ENCODE measurements around the gene ZNF423.

Gene ZNF423

DNA sequence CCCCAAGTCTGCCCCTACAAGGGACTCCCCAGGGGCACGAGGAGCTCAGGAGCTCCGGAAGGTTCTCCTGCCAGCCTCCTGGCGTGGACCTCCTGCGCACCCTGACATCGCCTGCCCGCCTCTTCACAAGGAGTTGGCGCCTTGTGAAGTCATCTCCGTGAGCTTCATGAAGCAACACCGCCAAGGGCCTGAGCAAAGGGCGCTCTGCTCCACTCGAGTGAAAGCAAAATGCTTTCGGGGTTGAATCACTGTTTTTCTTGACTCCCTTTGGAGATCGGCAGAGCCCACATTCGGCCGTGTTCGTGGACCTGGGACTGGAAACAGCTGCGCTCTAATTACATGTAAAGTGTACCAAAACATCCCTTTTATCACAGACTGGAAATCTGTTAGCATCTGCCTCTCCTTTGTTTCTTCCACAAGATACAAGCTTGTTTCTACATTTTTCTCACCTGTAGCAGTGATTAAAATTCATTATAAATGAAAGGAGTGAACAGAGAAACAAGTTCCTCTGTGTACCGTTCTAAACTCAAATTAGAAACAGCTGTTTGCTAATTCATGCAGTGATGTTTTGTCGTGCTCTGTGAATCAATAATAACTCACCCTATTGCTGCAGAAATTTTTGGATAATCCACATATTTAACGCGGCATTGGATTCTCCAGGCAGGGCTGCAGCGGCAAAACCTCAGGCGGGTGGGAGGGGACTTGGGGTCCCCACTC is 203.3 kb downstream of the ZNF423 start:
- H3K27me3 ChIP-seq (ENCODE audit: control insufficient read depth, low read length), result no peaks in the 10 kb centered on the region
- H3F3A ChIP-seq (ENCODE audit: control insufficient read depth, insufficient read depth), result no peaks in the 10 kb centered on the region
- H3K4me2 ChIP-seq (ENCODE audit: low read length), result no peak overlapping the region
- no peak overlapping the region for H3K27ac ChIP-seq (ENCODE audit: low read depth, low read length)
- H3K36me3 ChIP-seq (ENCODE audit: control insufficient read depth, low read length), result no peaks in the 10 kb centered on the region
- H3K4me3 ChIP-seq (ENCODE audit: low read length), result no peak overlapping the region
- H3K9me2 ChIP-seq (replicated peaks; ENCODE audit: control insufficient read depth, low read length), result no peaks in the 10 kb centered on the region
- TF ChIP-seq, protein P1, sequence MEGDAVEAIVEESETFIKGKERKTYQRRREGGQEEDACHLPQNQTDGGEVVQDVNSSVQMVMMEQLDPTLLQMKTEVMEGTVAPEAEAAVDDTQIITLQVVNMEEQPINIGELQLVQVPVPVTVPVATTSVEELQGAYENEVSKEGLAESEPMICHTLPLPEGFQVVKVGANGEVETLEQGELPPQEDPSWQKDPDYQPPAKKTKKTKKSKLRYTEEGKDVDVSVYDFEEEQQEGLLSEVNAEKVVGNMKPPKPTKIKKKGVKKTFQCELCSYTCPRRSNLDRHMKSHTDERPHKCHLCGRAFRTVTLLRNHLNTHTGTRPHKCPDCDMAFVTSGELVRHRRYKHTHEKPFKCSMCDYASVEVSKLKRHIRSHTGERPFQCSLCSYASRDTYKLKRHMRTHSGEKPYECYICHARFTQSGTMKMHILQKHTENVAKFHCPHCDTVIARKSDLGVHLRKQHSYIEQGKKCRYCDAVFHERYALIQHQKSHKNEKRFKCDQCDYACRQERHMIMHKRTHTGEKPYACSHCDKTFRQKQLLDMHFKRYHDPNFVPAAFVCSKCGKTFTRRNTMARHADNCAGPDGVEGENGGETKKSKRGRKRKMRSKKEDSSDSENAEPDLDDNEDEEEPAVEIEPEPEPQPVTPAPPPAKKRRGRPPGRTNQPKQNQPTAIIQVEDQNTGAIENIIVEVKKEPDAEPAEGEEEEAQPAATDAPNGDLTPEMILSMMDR (IDR thresholded peaks at IDR 0.05; ENCODE audit: low read depth, low read length, poor library complexity, severe bottlenecking), result no peak
- TF ChIP-seq EZH2phosphoT487 (IDR thresholded peaks at IDR 0.05; ENCODE audit: borderline replicate concordance, low read length), result no peak
- H3K79me2 ChIP-seq (ENCODE audit: control insufficient read depth, low read length), result no peaks in the 10 kb centered on the region
- no peaks in the 10 kb centered on the region for H3K4me1 ChIP-seq (ENCODE audit: control insufficient read depth, low read length)
- no peaks in the 10 kb centered on the region for H4K20me1 ChIP-seq (ENCODE audit: control insufficient read depth, insufficient read depth, low read depth, low read length)
- peaks cover 5% of the 10 kb centered on the region; the same call in 1 of the 2 replicates for H3K9me3 ChIP-seq (ENCODE audit: control insufficient read depth, insufficient read depth, low read length)

- Histone ChIP-seq H3K4me3 (ENCODE audit: low read length) (no peak overlapping the region), H3K27me3 (ENCODE audit: control insufficient read depth, low read length) (no peaks in the 10 kb centered on the region), H3K4me1 (ENCODE audit: control insufficient read depth, low read length) (no peaks in the 10 kb centered on the region), H3K79me2 (ENCODE audit: control insufficient read depth, low read length) (no peaks in the 10 kb centered on the region), H3K36me3 (ENCODE audit: control insufficient read depth, low read length) (no peaks in the 10 kb centered on the region), H3K4me2 (ENCODE audit: low read length) (no peak overlapping the region), H3K9me2 (replicated peaks; ENCODE audit: control insufficient read depth, low read length) (no peaks in the 10 kb centered on the region), H3K27ac (ENCODE audit: low read depth, low read length) (no peak overlapping the region), H3K9me3 (ENCODE audit: control insufficient read depth, insufficient read depth, low read length) (peaks cover 11% of the 10 kb centered on the region; the same call in 1 of the 2 replicates), H4K20me1 (ENCODE audit: control insufficient read depth, insufficient read depth, low read depth, low read length) (no peaks in the 10 kb centered on the region), H3F3A (ENCODE audit: control insufficient read depth, insufficient read depth) (no peaks in the 10 kb centered on the region)
- no peak for TF ChIP-seq EZH2phosphoT487 (IDR thresholded peaks at IDR 0.05; ENCODE audit: borderline replicate concordance, low read length)
- TF ChIP-seq, protein P1 (IDR thresholded peaks at IDR 0.05; ENCODE audit: low read depth, low read length, poor library complexity, severe bottlenecking), result no peak
Observed at GRCh38 chr16:49651996-49652395, 203.9 kb downstream of the ZNF423 start.

- Histone ChIP-seq H3K4me3 (ENCODE audit: low read length) (no peak overlapping the region), H3K4me1 (ENCODE audit: control insufficient read depth, low read length) (no peaks in the 10 kb centered on the region), H4K20me1 (ENCODE audit: control insufficient read depth, insufficient read depth, low read depth, low read length) (no peaks in the 10 kb centered on the region), H3K9me2 (replicated peaks; ENCODE audit: control insufficient read depth, low read length) (no peaks in the 10 kb centered on the region), H3K4me2 (ENCODE audit: low read length) (no peak overlapping the region), H3K27me3 (ENCODE audit: control insufficient read depth, low read length) (no peaks in the 10 kb centered on the region), H3K9me3 (ENCODE audit: control insufficient read depth, insufficient read depth, low read length) (peaks cover 15% of the 10 kb centered on the region; the same call in 1 of the 2 replicates), H3K27ac (ENCODE audit: low read depth, low read length) (no peak overlapping the region), H3K36me3 (ENCODE audit: control insufficient read depth, low read length) (no peaks in the 10 kb centered on the region), H3F3A (ENCODE audit: control insufficient read depth, insufficient read depth) (no peaks in the 10 kb centered on the region), H3K79me2 (ENCODE audit: control insufficient read depth, low read length) (no peaks in the 10 kb centered on the region)
- no peak for TF ChIP-seq EZH2phosphoT487 (IDR thresholded peaks at IDR 0.05; ENCODE audit: borderline replicate concordance, low read length)
- TF ChIP-seq, protein P1 (IDR thresholded peaks at IDR 0.05; ENCODE audit: low read depth, low read length, poor library complexity, severe bottlenecking), result no peak
Observed at GRCh38 chr16:49651226-49651625, 204.7 kb downstream of the ZNF423 start.

Measured in DOHH2 (cell line).